Measurements from ENCODE around the gene EWSR1. TPM values are rescaled to one million over a fixed set of nuclear protein-coding genes. Genes with fewer than 3 reads are reported as not detected.
"Not testable (repeated sequence)": the region's sequence is repeated elsewhere in the genome, so short reads cannot be mapped to it uniquely, and the experiment has no call there.

The EWSR1 gene
- total RNA-seq, 1 donor from 2014 or later: 355 TPM

GRCh38 chr22:29342577-29343312 lies 74.7 kb downstream of the EWSR1 start:
- H3K27ac Mint-ChIP-seq (ENCODE audit: unreplicated experiment): peak overlapping the region; percentile 69
- H3K4me1 Mint-ChIP-seq (ENCODE audit: low read depth, unreplicated experiment): peaks cover 31% of the 10 kb centered on the region

GRCh38 chr22:29343313-29343805 lies 75.3 kb downstream of the EWSR1 start:
- TF ChIP-seq CTCF (IDR thresholded peaks at IDR 0.05; ENCODE audit: partially characterized antibody, unreplicated experiment): no peak
- no peak overlapping the region for H3K4me3 Mint-ChIP-seq (ENCODE audit: unreplicated experiment)
- H3K9me3 Mint-ChIP-seq (ENCODE audit: unreplicated experiment): peaks cover 4% of the 10 kb centered on the region
- H3K27me3 Mint-ChIP-seq (ENCODE audit: unreplicated experiment): peaks cover 8% of the 10 kb centered on the region
- no peak for DNase-seq
- H3K4me1 Mint-ChIP-seq (ENCODE audit: low read depth, unreplicated experiment): peaks cover 33% of the 10 kb centered on the region
- peak overlapping the region; percentile 69 for H3K27ac Mint-ChIP-seq (ENCODE audit: unreplicated experiment)
- peaks cover 8% of the 10 kb centered on the region for H3K36me3 Mint-ChIP-seq (ENCODE audit: unreplicated experiment)

More at GRCh38 chr22:29342577-29343312, 74.7 kb downstream of the EWSR1 start:
- no peak for DNase-seq
- Mint-ChIP-seq H3K27me3 (ENCODE audit: unreplicated experiment) (peaks cover 8% of the 10 kb centered on the region), H3K9me3 (ENCODE audit: unreplicated experiment) (peaks cover 4% of the 10 kb centered on the region), H3K4me3 (ENCODE audit: unreplicated experiment) (no peak overlapping the region), H3K36me3 (ENCODE audit: unreplicated experiment) (peaks cover 8% of the 10 kb centered on the region)
- TF ChIP-seq CTCF (IDR thresholded peaks at IDR 0.05; ENCODE audit: partially characterized antibody, unreplicated experiment): no peak

- Mint-ChIP-seq H3K36me3 (ENCODE audit: unreplicated experiment) (peaks cover 4% of the 10 kb centered on the region), H3K9me3 (ENCODE audit: unreplicated experiment) (peaks cover 4% of the 10 kb centered on the region), H3K27me3 (ENCODE audit: unreplicated experiment) (peaks cover 10% of the 10 kb centered on the region), H3K4me3 (ENCODE audit: unreplicated experiment) (peak overlapping the region; percentile 20), H3K4me1 (ENCODE audit: low read depth, unreplicated experiment) (peaks cover 36% of the 10 kb centered on the region), H3K27ac (ENCODE audit: unreplicated experiment) (peak overlapping the region; percentile 12)
- no peak for TF ChIP-seq CTCF (IDR thresholded peaks at IDR 0.05; ENCODE audit: partially characterized antibody, unreplicated experiment)
- DNase-seq: no peak
Measured at GRCh38 chr22:29344137-29344536, 76.1 kb downstream of the EWSR1 start.

GRCh38 chr22:29344889-29345288 lies 76.8 kb downstream of the EWSR1 start:
- DNase-seq; H3K9me3 Mint-ChIP-seq (ENCODE audit: unreplicated experiment); H3K36me3 Mint-ChIP-seq (ENCODE audit: unreplicated experiment); H3K27ac Mint-ChIP-seq (ENCODE audit: unreplicated experiment); H3K27me3 Mint-ChIP-seq (ENCODE audit: unreplicated experiment); H3K4me3 Mint-ChIP-seq (ENCODE audit: unreplicated experiment): not testable (repeated sequence)
- H3K4me1 Mint-ChIP-seq (ENCODE audit: low read depth, unreplicated experiment): peaks cover 36% of the 10 kb centered on the region

- peaks cover 8% of the 10 kb centered on the region for H3K27me3 Mint-ChIP-seq (ENCODE audit: unreplicated experiment)
- peak overlapping the region; percentile 92 for H3K27ac Mint-ChIP-seq (ENCODE audit: unreplicated experiment)
Measured at GRCh38 chr22:29345932-29346331, 77.9 kb downstream of the EWSR1 start.

More at GRCh38 chr22:29345932-29346331, 77.9 kb downstream of the EWSR1 start:
- H3K4me3 Mint-ChIP-seq (ENCODE audit: unreplicated experiment): no peak overlapping the region
- H3K9me3 Mint-ChIP-seq (ENCODE audit: unreplicated experiment): peaks cover 2% of the 10 kb centered on the region
- DNase-seq: no peak
- TF ChIP-seq CTCF (IDR thresholded peaks at IDR 0.05; ENCODE audit: partially characterized antibody, unreplicated experiment): no peak
- peaks cover 36% of the 10 kb centered on the region for H3K4me1 Mint-ChIP-seq (ENCODE audit: low read depth, unreplicated experiment)
- H3K36me3 Mint-ChIP-seq (ENCODE audit: unreplicated experiment): no peaks in the 10 kb centered on the region

Data from glutamatergic neuron (in vitro differentiated cells).